Measurements from ENCODE around the gene CCSER1. TPM values are rescaled to one million over a fixed set of nuclear protein-coding genes. Genes with fewer than 3 reads are reported as not detected.

CCSER1 gene
- total RNA-seq, 1 experiment from 2014 or later: 0.05 TPM

- Histone ChIP-seq H3K27ac (ENCODE audit: low read length) (no peak overlapping the region), H3K9me3 (ENCODE audit: control insufficient read depth, insufficient read depth, low read depth, low read length) (no peaks in the 10 kb centered on the region), H3K27me3 (ENCODE audit: control insufficient read depth, insufficient read depth, low read length) (no peaks in the 10 kb centered on the region), H3K36me3 (ENCODE audit: control insufficient read depth, insufficient read depth, low read length) (no peaks in the 10 kb centered on the region), H3K4me3 (ENCODE audit: low read depth in 2 of 2, low read length in 2 of 2) (no peak overlapping the region), H3K4me1 (ENCODE audit: control insufficient read depth, insufficient read depth, low read length) (no peaks in the 10 kb centered on the region)
- ChIA-PET CTCF (no interaction called here), POLR2A (no interaction called here)
- no TSS peak for BruUV-seq (replicated peaks)
- DNase-seq (ENCODE audit: low read depth, low spot score) (no peak), ATAC-seq (no peak)
- TF ChIP-seq REST (IDR thresholded peaks at IDR 0.05; ENCODE audit: insufficient read depth in 1 of 2, low read depth in 2 of 2, low read length in 1 of 2) (no peak), CTCF (IDR thresholded peaks at IDR 0.05) (no peak), TCF7L2 (IDR thresholded peaks at IDR 0.05; ENCODE audit: low read depth, low read length) (no peak), POLR2AphosphoS5 (IDR thresholded peaks at IDR 0.05; ENCODE audit: low read depth, low read length) (no peak), SIN3A (IDR thresholded peaks at IDR 0.05; ENCODE audit: borderline replicate concordance, insufficient read depth, low read depth, low read length) (no peak)
- in situ Hi-C loops (cut with HindIII; ENCODE audit: low pct_unique_long_range_greater_than_20kb, low sequenced_read_pairs) (no loop called here), intact Hi-C loops (cut with micrococcal nuclease; ENCODE audit: unreplicated experiment) (no loop called here)
Measured at GRCh38 chr4:90780193-90780592, 653.0 kb downstream of the CCSER1 start.

GRCh38 chr4:90786602-90787001, 659.4 kb downstream of the CCSER1 start:
- H3K4me1 ChIP-seq (ENCODE audit: control insufficient read depth, insufficient read depth, low read length): no peaks in the 10 kb centered on the region
- in situ Hi-C loops (cut with HindIII; ENCODE audit: low pct_unique_long_range_greater_than_20kb, low sequenced_read_pairs) (no loop called here), intact Hi-C loops (cut with micrococcal nuclease; ENCODE audit: unreplicated experiment) (no loop called here)
- TF ChIP-seq POLR2AphosphoS5 (IDR thresholded peaks at IDR 0.05; ENCODE audit: low read depth, low read length) (no peak), SIN3A (IDR thresholded peaks at IDR 0.05; ENCODE audit: borderline replicate concordance, insufficient read depth, low read depth, low read length) (no peak), TCF7L2 (IDR thresholded peaks at IDR 0.05; ENCODE audit: low read depth, low read length) (no peak), REST (IDR thresholded peaks at IDR 0.05; ENCODE audit: insufficient read depth in 1 of 2, low read depth in 2 of 2, low read length in 1 of 2) (no peak), CTCF (IDR thresholded peaks at IDR 0.05) (no peak)
- H3K27me3 ChIP-seq (ENCODE audit: control insufficient read depth, insufficient read depth, low read length): no peaks in the 10 kb centered on the region
- no peaks in the 10 kb centered on the region for H3K36me3 ChIP-seq (ENCODE audit: control insufficient read depth, insufficient read depth, low read length)
- ChIA-PET CTCF (no interaction called here), POLR2A (no interaction called here)
- no peak overlapping the region for H3K4me3 ChIP-seq (ENCODE audit: low read depth in 2 of 2, low read length in 2 of 2)
- H3K9me3 ChIP-seq (ENCODE audit: control insufficient read depth, insufficient read depth, low read depth, low read length): no peaks in the 10 kb centered on the region
- no TSS peak for BruUV-seq (replicated peaks)
- no peak for DNase-seq (ENCODE audit: low read depth, low spot score)
- no peak overlapping the region for H3K27ac ChIP-seq (ENCODE audit: low read length)
- ATAC-seq: no peak
